Activated CD4-positive, alpha-beta T cell treated with anti-CD3 and anti-CD28 coated beads, Interleukin-2, amount 10 ng/mL, durations not matched to agents 24 days and 14 days (primary cell): ENCODE measurements around the gene USP46. TPM values are rescaled to one million over a fixed set of nuclear protein-coding genes. Genes with fewer than 3 reads are reported as not detected.

Experiments
- DNase-seq: peaks from one replicate; pipeline ENCODE4 v3.0.0; 2022
- H3K27ac Mint-ChIP-seq: one replicate; pipeline ENCODE4 v1.8.0; 2022; ENCODE audit warnings: mild to moderate bottlenecking, mixed read lengths
- H3K27me3 Mint-ChIP-seq: one replicate; pipeline ENCODE4 v1.8.0; 2022; ENCODE audit warnings: mixed read lengths
- H3K36me3 Mint-ChIP-seq: one replicate; pipeline ENCODE4 v1.8.0; 2022; ENCODE audit warnings: low read depth, mild to moderate bottlenecking, mixed read lengths
- H3K4me1 Mint-ChIP-seq: one replicate; pipeline ENCODE4 v1.8.0; 2021; ENCODE audit warnings: mixed read lengths
- H3K4me3 Mint-ChIP-seq: one replicate; pipeline ENCODE4 v1.8.0; 2022; ENCODE audit warnings: mild to moderate bottlenecking, moderate library complexity, mixed read lengths
- H3K9me3 Mint-ChIP-seq: one replicate; pipeline ENCODE4 v1.8.0; 2021; ENCODE audit warnings: mixed read lengths
- intact Hi-C: fragments of 100-400 bp; cut with micrococcal nuclease; formaldehyde crosslinking; loops from one replicate; pipeline ENCODE4 v1.15.1; 2023
- total RNA-seq: library from RNA; stranded (reverse); gene quantifications from 2 replicates; pipeline ENCODE4 v1.2.3, GENCODE V29; 2022

Gene USP46
- total RNA-seq, 1 donor from 2014 or later, result 8.4 TPM

- Mint-ChIP-seq H3K27ac (no peak overlapping the region), H3K9me3 (no peaks in the 10 kb centered on the region), H3K4me3 (no peak overlapping the region), H3K27me3 (peaks cover 2% of the 10 kb centered on the region), H3K4me1 (no peaks in the 10 kb centered on the region), H3K36me3 (peaks cover 8% of the 10 kb centered on the region)
- DNase-seq, result no peak
- intact Hi-C loops, result no loop called here
Observed at GRCh38 chr4:52625216-52625615, 33.9 kb downstream of the USP46 start.

GRCh38 chr4:52622564-52622963 lies 36.5 kb downstream of the USP46 start:
- peaks cover 2% of the 10 kb centered on the region for H3K27me3 Mint-ChIP-seq
- H3K9me3 Mint-ChIP-seq, result no peaks in the 10 kb centered on the region
- H3K4me3 Mint-ChIP-seq, result no peak overlapping the region
- no peak overlapping the region for H3K27ac Mint-ChIP-seq
- intact Hi-C loops, result no loop called here
- DNase-seq, result no peak
- H3K36me3 Mint-ChIP-seq, result peaks cover 8% of the 10 kb centered on the region
- H3K4me1 Mint-ChIP-seq, result peaks cover 4% of the 10 kb centered on the region

- peaks cover 8% of the 10 kb centered on the region for H3K36me3 Mint-ChIP-seq
- no peaks in the 10 kb centered on the region for H3K9me3 Mint-ChIP-seq
- H3K4me1 Mint-ChIP-seq, result peaks cover 8% of the 10 kb centered on the region
Observed at GRCh38 chr4:52621567-52621966, 37.5 kb downstream of the USP46 start.

DNA sequence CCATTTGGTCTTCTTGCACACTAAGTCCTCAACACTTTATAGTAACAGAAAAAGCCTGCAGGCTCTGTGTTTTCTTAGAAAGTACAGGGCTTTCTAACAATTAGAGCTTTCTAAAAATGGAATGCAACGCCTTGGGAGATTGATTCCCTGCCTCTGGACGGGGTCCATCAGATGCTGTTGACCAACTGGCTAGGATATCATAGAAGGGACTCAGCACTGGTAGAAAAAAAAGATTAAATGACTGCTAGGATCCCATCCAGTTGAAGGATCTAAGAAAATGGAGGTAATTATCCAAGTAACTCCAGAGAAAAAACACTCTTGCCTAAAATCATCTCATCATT lies 39.5 kb downstream of the USP46 start:
- Mint-ChIP-seq H3K9me3 (no peaks in the 10 kb centered on the region), H3K4me3 (no peak overlapping the region), H3K4me1 (peaks cover 15% of the 10 kb centered on the region), H3K27me3 (peaks cover 2% of the 10 kb centered on the region), H3K27ac (no peak overlapping the region), H3K36me3 (peaks cover 4% of the 10 kb centered on the region)
- no peak for DNase-seq
- intact Hi-C loops, result no loop called here

More at GRCh38 chr4:52621567-52621966, 37.5 kb downstream of the USP46 start:
- no peak for DNase-seq
- H3K4me3 Mint-ChIP-seq, result no peak overlapping the region
- peaks cover 2% of the 10 kb centered on the region for H3K27me3 Mint-ChIP-seq
- intact Hi-C loops, result no loop called here
- no peak overlapping the region for H3K27ac Mint-ChIP-seq

- H3K4me3 Mint-ChIP-seq, result no peak overlapping the region
- intact Hi-C loops, result no loop called here
- no peak for DNase-seq
- peaks cover 2% of the 10 kb centered on the region for H3K27me3 Mint-ChIP-seq
- H3K36me3 Mint-ChIP-seq, result peaks cover 4% of the 10 kb centered on the region
- peaks cover 15% of the 10 kb centered on the region for H3K4me1 Mint-ChIP-seq
- H3K27ac Mint-ChIP-seq, result no peak overlapping the region
- H3K9me3 Mint-ChIP-seq, result no peaks in the 10 kb centered on the region
Observed at GRCh38 chr4:52618795-52619590, 40.1 kb downstream of the USP46 start.

GRCh38 chr4:52617336-52618020 lies 41.6 kb downstream of the USP46 start:
- Mint-ChIP-seq H3K4me1 (peaks cover 15% of the 10 kb centered on the region), H3K27me3 (peaks cover 2% of the 10 kb centered on the region), H3K9me3 (no peaks in the 10 kb centered on the region), H3K36me3 (peaks cover 5% of the 10 kb centered on the region), H3K27ac (no peak overlapping the region), H3K4me3 (peak overlapping the region; percentile 11)
- intact Hi-C loops, result no loop called here
- peak; percentile 73 for DNase-seq

DNA sequence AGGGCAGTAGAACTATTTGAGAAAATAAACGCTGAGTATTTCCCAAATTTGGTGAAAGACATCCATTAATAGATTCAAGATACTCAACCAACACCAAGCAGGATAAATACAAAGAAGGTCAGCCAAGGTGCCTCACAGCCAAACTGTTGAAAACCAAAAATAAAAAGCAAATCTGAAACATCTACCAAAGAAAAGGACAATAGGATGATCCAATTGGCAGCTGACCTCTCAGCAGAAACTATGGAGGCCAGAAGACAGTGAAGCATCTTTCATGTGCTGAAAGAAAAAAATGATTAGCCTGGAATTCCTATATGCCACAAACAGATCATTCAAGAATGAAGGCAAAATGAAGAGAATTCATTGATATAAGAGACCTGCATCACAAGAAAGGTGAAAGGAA lies 44.9 kb downstream of the USP46 start:
- Mint-ChIP-seq H3K4me1 (peaks cover 15% of the 10 kb centered on the region), H3K36me3 (peaks cover 11% of the 10 kb centered on the region), H3K27me3 (no peaks in the 10 kb centered on the region), H3K27ac (no peak overlapping the region), H3K4me3 (no peak overlapping the region), H3K9me3 (no peaks in the 10 kb centered on the region)
- intact Hi-C loops, result no loop called here
- no peak for DNase-seq

GRCh38 chr4:52612341-52612740 lies 46.8 kb downstream of the USP46 start:
- intact Hi-C loops, result no loop called here
- H3K4me3 Mint-ChIP-seq, result no peak overlapping the region
- DNase-seq, result no peak
- H3K27me3 Mint-ChIP-seq, result no peaks in the 10 kb centered on the region
- no peak overlapping the region for H3K27ac Mint-ChIP-seq
- H3K9me3 Mint-ChIP-seq, result no peaks in the 10 kb centered on the region
- peaks cover 14% of the 10 kb centered on the region for H3K36me3 Mint-ChIP-seq
- peaks cover 8% of the 10 kb centered on the region for H3K4me1 Mint-ChIP-seq

- no peak overlapping the region for H3K27ac Mint-ChIP-seq
- H3K36me3 Mint-ChIP-seq, result peaks cover 19% of the 10 kb centered on the region
- DNase-seq, result no peak
- no peaks in the 10 kb centered on the region for H3K9me3 Mint-ChIP-seq
- no peaks in the 10 kb centered on the region for H3K27me3 Mint-ChIP-seq
- H3K4me1 Mint-ChIP-seq, result peaks cover 2% of the 10 kb centered on the region
- intact Hi-C loops, result no loop called here
- no peak overlapping the region for H3K4me3 Mint-ChIP-seq
Observed at GRCh38 chr4:52611030-52611555, 48.0 kb downstream of the USP46 start.

GRCh38 chr4:52606726-52607125 lies 52.4 kb downstream of the USP46 start:
- Mint-ChIP-seq H3K4me3 (no peak overlapping the region), H3K9me3 (no peaks in the 10 kb centered on the region), H3K4me1 (no peaks in the 10 kb centered on the region), H3K36me3 (peaks cover 24% of the 10 kb centered on the region), H3K27me3 (no peaks in the 10 kb centered on the region), H3K27ac (no peak overlapping the region)
- intact Hi-C loops, result no loop called here
- no peak for DNase-seq

- Mint-ChIP-seq H3K4me3 (no peak overlapping the region), H3K36me3 (peaks cover 24% of the 10 kb centered on the region), H3K4me1 (no peaks in the 10 kb centered on the region), H3K9me3 (no peaks in the 10 kb centered on the region), H3K27me3 (no peaks in the 10 kb centered on the region), H3K27ac (no peak overlapping the region)
- no peak for DNase-seq
- intact Hi-C loops, result no loop called here
Observed at GRCh38 chr4:52606040-52606439, 53.1 kb downstream of the USP46 start.

DNA sequence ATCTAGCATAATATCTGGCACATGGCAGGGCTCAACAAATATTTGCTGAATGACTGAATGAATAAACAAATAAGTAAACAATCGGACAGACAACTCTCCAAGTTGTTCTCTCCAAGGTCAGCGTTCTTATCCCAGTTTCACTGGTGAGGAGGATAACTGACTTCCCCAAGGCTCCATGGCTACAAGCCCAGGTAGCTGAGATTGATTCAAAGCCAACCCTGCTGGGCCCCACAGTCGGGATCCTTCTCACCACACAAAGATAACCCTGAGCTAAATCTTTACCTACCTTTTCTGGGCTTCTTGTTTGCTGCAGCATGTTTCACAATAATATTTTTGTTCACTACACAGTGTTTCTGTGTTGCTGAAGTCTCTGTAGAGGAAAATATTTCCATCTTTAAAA lies 54.9 kb downstream of the USP46 start:
- H3K9me3 Mint-ChIP-seq, result no peaks in the 10 kb centered on the region
- no peaks in the 10 kb centered on the region for H3K4me1 Mint-ChIP-seq
- H3K36me3 Mint-ChIP-seq, result peaks cover 14% of the 10 kb centered on the region
- H3K27ac Mint-ChIP-seq, result no peak overlapping the region
- H3K4me3 Mint-ChIP-seq, result no peak overlapping the region
- H3K27me3 Mint-ChIP-seq, result no peaks in the 10 kb centered on the region
- intact Hi-C loops, result no loop called here
- DNase-seq, result no peak

DNA sequence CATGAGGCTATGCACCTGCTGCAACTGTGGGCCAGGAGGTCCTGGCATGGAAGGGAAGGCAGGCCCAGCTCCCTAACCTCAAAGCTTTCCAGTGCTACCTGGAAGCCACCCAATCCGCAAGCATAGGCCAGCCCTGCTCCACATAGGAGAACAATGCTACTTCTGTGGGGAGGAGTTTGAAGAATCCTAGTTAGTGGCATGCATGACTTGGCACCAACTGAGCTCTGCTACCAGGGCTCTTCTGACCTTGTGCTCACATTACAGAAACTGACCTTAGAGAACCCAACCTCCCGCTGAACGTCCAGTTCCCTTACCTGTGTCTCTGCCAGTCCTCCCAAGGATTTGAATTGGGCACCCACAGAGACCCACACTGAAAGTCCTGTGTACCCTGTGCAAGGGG lies 58.8 kb downstream of the USP46 start:
- Mint-ChIP-seq H3K4me1 (no peaks in the 10 kb centered on the region), H3K36me3 (peaks cover 11% of the 10 kb centered on the region), H3K9me3 (no peaks in the 10 kb centered on the region), H3K4me3 (no peak overlapping the region), H3K27ac (no peak overlapping the region), H3K27me3 (no peaks in the 10 kb centered on the region)
- DNase-seq, result no peak
- intact Hi-C loops, result no loop called here

GRCh38 chr4:52595001-52595400 lies 64.1 kb downstream of the USP46 start:
- intact Hi-C loops, result no loop called here
- no peak for DNase-seq
- H3K27ac Mint-ChIP-seq, result no peak overlapping the region
- no peaks in the 10 kb centered on the region for H3K9me3 Mint-ChIP-seq
- no peak overlapping the region for H3K4me3 Mint-ChIP-seq
- H3K27me3 Mint-ChIP-seq, result no peaks in the 10 kb centered on the region
- H3K4me1 Mint-ChIP-seq, result peaks cover under 1% of the 10 kb centered on the region
- peaks cover 11% of the 10 kb centered on the region for H3K36me3 Mint-ChIP-seq
